Suprapubic skin (tissue), 4 donors: Measurements from ENCODE around the gene SYK. TPM values are rescaled to one million over a fixed set of nuclear protein-coding genes. Genes with fewer than 3 reads are reported as not detected.

Experiments used
- DNase-seq, 2 donors: peaks; one replicate each; pipeline ENCODE4 v3.0.0-alpha.2; 2019; ENCODE audit warnings: low spot score in 2 of 2
- H3K27ac ChIP-seq: fragments of 200-600 bp; sonication (generic); one replicate; pipeline ENCODE4 v1.5.1; 2019
- H3K27me3 ChIP-seq: fragments of 200-600 bp; sonication (generic); one replicate; pipeline ENCODE4 v1.5.1; 2019
- H3K36me3 ChIP-seq: fragments of 200-600 bp; sonication (generic); one replicate; pipeline ENCODE4 v1.5.1; 2019
- H3K4me1 ChIP-seq: fragments of 200-600 bp; sonication (generic); one replicate; pipeline ENCODE4 v1.5.1; 2019
- H3K4me3 ChIP-seq: fragments of 200-600 bp; sonication (generic); one replicate; pipeline ENCODE4 v1.5.1; 2019; ENCODE audit warnings: mild to moderate bottlenecking
- H3K9me3 ChIP-seq: fragments of 200-600 bp; sonication (generic); one replicate; pipeline ENCODE4 v1.5.1; 2019
- CTCF ChIP-seq, 2 donors: fragments of 200-600 bp in 1 of 2; fragments of 450-650 bp in 1 of 2; sonication (generic) in 1 of 2; IDR thresholded peaks; one replicate each; pipeline ENCODE4 v1.5.1; 2016 to 2019; ENCODE audit warnings: antibody characterized with exemption in 2 of 2, mild to moderate bottlenecking in 1 of 2, moderate library complexity in 1 of 2
- EP300 ChIP-seq: sonication (generic); formaldehyde crosslinking; IDR thresholded peaks from one replicate; pipeline ENCODE4 v1.6.1; 2017; ENCODE audit warnings: antibody characterized with exemption
- POLR2A ChIP-seq, 2 donors: fragments of 450-650 bp; IDR thresholded peaks; one replicate each; pipeline ENCODE4 v1.6.1; 2017; ENCODE audit warnings: antibody characterized with exemption in 2 of 2, mild to moderate bottlenecking in 2 of 2, moderate library complexity in 2 of 2
- POLR2AphosphoS5 ChIP-seq, 3 donors: sonication (generic); formaldehyde crosslinking; IDR thresholded peaks; one replicate each; pipeline ENCODE4 v1.6.1; 2017; ENCODE audit warnings: antibody characterized with exemption in 3 of 3
- WGBS: methylation state at CpG from one replicate; pipeline ENCODE4 v1.1.5; 2018; 5-methylcytosine and 5-hydroxymethylcytosine counted together
- total RNA-seq, 4 donors: library from RNA; depleted of rRNA; stranded (reverse); fragments of >200 nt; gene quantifications; one replicate each; pipeline ENCODE4 v1.1.0, GENCODE V29; 2016

Gene SYK
- total RNA-seq, 4 donors from 2014 or later = 22.0 to 31.6 (median 25.0) TPM

GRCh38 chr9:90847971-90848370 lies 46.4 kb downstream of the SYK start:
- no peak overlapping the region for H3K27ac ChIP-seq
- H3K9me3 ChIP-seq = no peaks in the 10 kb centered on the region
- H3K4me1 ChIP-seq = no peaks in the 10 kb centered on the region
- 71% methylated on average over 5 of the region's 5 CpGs for WGBS
- no peak for DNase-seq
- no peak for TF ChIP-seq POLR2AphosphoS5 (IDR thresholded peaks at IDR 0.05)
- no peak for TF ChIP-seq CTCF (IDR thresholded peaks at IDR 0.05)
- no peak for TF ChIP-seq POLR2A (IDR thresholded peaks at IDR 0.05)
- TF ChIP-seq EP300 = no peak
- no peaks in the 10 kb centered on the region for H3K27me3 ChIP-seq
- H3K36me3 ChIP-seq = peaks cover 46% of the 10 kb centered on the region
- no peak overlapping the region for H3K4me3 ChIP-seq

- no peak for DNase-seq
- 85% methylated on average over 7 of the region's 8 CpGs for WGBS
- TF ChIP-seq POLR2A (IDR thresholded peaks at IDR 0.05) (no peak), POLR2AphosphoS5 (IDR thresholded peaks at IDR 0.05) (no peak), CTCF (IDR thresholded peaks at IDR 0.05) (no peak), EP300 (no peak)
- Histone ChIP-seq H3K4me3 (no peak overlapping the region), H3K27ac (no peak overlapping the region), H3K9me3 (no peaks in the 10 kb centered on the region), H3K36me3 (peaks cover 43% of the 10 kb centered on the region), H3K27me3 (no peaks in the 10 kb centered on the region), H3K4me1 (no peaks in the 10 kb centered on the region)
Observed at GRCh38 chr9:90848866-90849265, 47.2 kb downstream of the SYK start.

GRCh38 chr9:90851444-90851843 lies 49.8 kb downstream of the SYK start:
- 87% methylated on average over 5 of the region's 5 CpGs for WGBS
- no peak for DNase-seq

GRCh38 chr9:90853945-90854344 lies 52.3 kb downstream of the SYK start:
- no peak overlapping the region for H3K27ac ChIP-seq
- DNase-seq = no peak
- no peak overlapping the region for H3K4me3 ChIP-seq
- H3K4me1 ChIP-seq = no peaks in the 10 kb centered on the region
- TF ChIP-seq EP300 (no peak), CTCF (IDR thresholded peaks at IDR 0.05) (no peak), POLR2A (IDR thresholded peaks at IDR 0.05) (no peak), POLR2AphosphoS5 (IDR thresholded peaks at IDR 0.05) (no peak)
- H3K27me3 ChIP-seq = no peaks in the 10 kb centered on the region
- 91% methylated on average over 10 of the region's 10 CpGs for WGBS
- no peaks in the 10 kb centered on the region for H3K9me3 ChIP-seq
- H3K36me3 ChIP-seq = peaks cover 10% of the 10 kb centered on the region

More at GRCh38 chr9:90851444-90851843, 49.8 kb downstream of the SYK start:
- H3K4me3 ChIP-seq = no peak overlapping the region
- no peaks in the 10 kb centered on the region for H3K4me1 ChIP-seq
- H3K27ac ChIP-seq = no peak overlapping the region
- no peaks in the 10 kb centered on the region for H3K9me3 ChIP-seq
- H3K36me3 ChIP-seq = peaks cover 29% of the 10 kb centered on the region
- TF ChIP-seq POLR2A (IDR thresholded peaks at IDR 0.05) (no peak), POLR2AphosphoS5 (IDR thresholded peaks at IDR 0.05) (no peak), EP300 (no peak), CTCF (IDR thresholded peaks at IDR 0.05) (no peak)
- H3K27me3 ChIP-seq = no peaks in the 10 kb centered on the region

GRCh38 chr9:90854637-90855175 lies 53.1 kb downstream of the SYK start:
- H3K27ac ChIP-seq = no peak overlapping the region
- peaks cover 4% of the 10 kb centered on the region for H3K36me3 ChIP-seq
- H3K9me3 ChIP-seq = no peaks in the 10 kb centered on the region
- no peaks in the 10 kb centered on the region for H3K4me1 ChIP-seq
- no peak overlapping the region for H3K4me3 ChIP-seq
- no peak for TF ChIP-seq EP300
- no peak for TF ChIP-seq POLR2AphosphoS5 (IDR thresholded peaks at IDR 0.05)
- TF ChIP-seq CTCF (IDR thresholded peaks at IDR 0.05) = no peak
- no peak for TF ChIP-seq POLR2A (IDR thresholded peaks at IDR 0.05)
- H3K27me3 ChIP-seq = no peaks in the 10 kb centered on the region
- 69% methylated on average over 7 of the region's 8 CpGs for WGBS
- DNase-seq = no peak
